Measurements from ENCODE around the gene IBA57. TPM values are rescaled to one million over a fixed set of nuclear protein-coding genes. Genes with fewer than 3 reads are reported as not detected.
"Not testable (repeated sequence)": the region's sequence is repeated elsewhere in the genome, so short reads cannot be mapped to it uniquely, and the experiment has no call there.

IBA57 gene
- total RNA-seq, 2 donors from 2014 or later, result 11.0 to 16.9 TPM

GRCh38 chr1:228226956-228227791, 61.6 kb downstream of the IBA57 start:
- Histone ChIP-seq H3K9me3 (no peaks in the 10 kb centered on the region), H3K27ac (no peak overlapping the region), H3K4me3 (no peak overlapping the region), H3K9ac (ENCODE audit: low read depth in 2 of 2, low read length in 2 of 2) (peak overlapping the region in 1 of 2 donors; percentile 57), H3K36me3 (no peaks in the 10 kb centered on the region), H3K4me1 (no peaks in the 10 kb centered on the region), H3K27me3 (no peaks in the 10 kb centered on the region)
- peak; percentile 60 for DNase-seq
- TF ChIP-seq CTCF (IDR thresholded peaks at IDR 0.05), result peak; percentile 25
- intact Hi-C loops (cut with DNase I), result no loop called here

- H3K4me1 ChIP-seq; H3K27ac ChIP-seq; H3K27me3 ChIP-seq; H3K9me3 ChIP-seq; H3K36me3 ChIP-seq; H3K9ac ChIP-seq (ENCODE audit: low read depth in 2 of 2, low read length in 2 of 2); H3K4me3 ChIP-seq; intact Hi-C loops (cut with DNase I): not testable (repeated sequence)
- peak; percentile 11 for DNase-seq
These were observed 62.5 kb downstream of the IBA57 start for GRCh38 chr1:228228147-228228546.

GRCh38 chr1:228228601-228229074, 63.0 kb downstream of the IBA57 start:
- Histone ChIP-seq H3K4me3 (no peak overlapping the region), H3K36me3 (no peaks in the 10 kb centered on the region), H3K9ac (ENCODE audit: low read depth in 2 of 2, low read length in 2 of 2) (no peak overlapping the region), H3K9me3 (no peaks in the 10 kb centered on the region), H3K27ac (no peak overlapping the region), H3K4me1 (no peaks in the 10 kb centered on the region), H3K27me3 (no peaks in the 10 kb centered on the region)
- no peak for TF ChIP-seq CTCF (IDR thresholded peaks at IDR 0.05)
- DNase-seq, result peak; percentile 9
- intact Hi-C loops (cut with DNase I), result no loop called here

- H3K9ac ChIP-seq (ENCODE audit: low read depth in 2 of 2, low read length in 2 of 2), result no peak overlapping the region
- no peaks in the 10 kb centered on the region for H3K4me1 ChIP-seq
- H3K27me3 ChIP-seq, result no peaks in the 10 kb centered on the region
- intact Hi-C loops (cut with DNase I), result no loop called here
- H3K9me3 ChIP-seq, result no peaks in the 10 kb centered on the region
- H3K36me3 ChIP-seq, result no peaks in the 10 kb centered on the region
- TF ChIP-seq CTCF (IDR thresholded peaks at IDR 0.05), result no peak
- no peak overlapping the region for H3K4me3 ChIP-seq
- H3K27ac ChIP-seq, result no peak overlapping the region
- DNase-seq, result no peak
These were observed 65.6 kb downstream of the IBA57 start for GRCh38 chr1:228231189-228231588.

Other genes with a start within 250 kb of the IBA57 start
- gene WNT9A, start 217.9 kb upstream of the IBA57 start, total RNA-seq, result 1 to 10 TPM; 2.6 to 3.3 TPM
- not detected for gene WNT3A, start 158.8 kb upstream of the IBA57 start, total RNA-seq
- 100 to 1,000 TPM; 522 to 586 TPM for gene ARF1, start 83.1 kb upstream of the IBA57 start, total RNA-seq
- gene C1orf35, start 62.5 kb upstream of the IBA57 start, total RNA-seq, result 10 to 100 TPM; 14.9 to 26.4 TPM
- gene MRPL55, start 56.5 kb upstream of the IBA57 start, total RNA-seq, result 10 to 100 TPM; 33.0 to 60.7 TPM
- gene GUK1, start 25.5 kb upstream of the IBA57 start, total RNA-seq, result 100 to 1,000 TPM; 178 to 221 TPM
- gene GJC2, start 15.9 kb upstream of the IBA57 start, total RNA-seq, result 1 to 10 TPM in 1 of 2 donors, under 1 TPM in 1; 0.69 to 1.2 TPM
- 1 to 10 TPM; 3.6 to 7.9 TPM for gene OBSCN, start 42.2 kb downstream of the IBA57 start, total RNA-seq
- gene TRIM11, start 241.0 kb downstream of the IBA57 start, total RNA-seq, result 10 to 100 TPM; 38.1 to 48.9 TPM